BLaER1 (cell line): ENCODE data around the gene CKS1B.

ENCODE experiments used
- H3K27ac ChIP-seq: shearing (Covaris generic); formaldehyde crosslinking; 2 replicates; pipeline ENCODE4 v1.8.1; 2022
- H3K27me3 ChIP-seq: shearing (Covaris generic); formaldehyde crosslinking; 2 replicates; pipeline ENCODE4 v1.8.1; 2022
- H3K36me3 ChIP-seq: shearing (Covaris generic); formaldehyde crosslinking; 2 replicates; pipeline ENCODE4 v1.8.1; 2022
- H3K4me1 ChIP-seq: shearing (Covaris generic); formaldehyde crosslinking; 2 replicates; pipeline ENCODE4 v1.8.1; 2022
- H3K4me2 ChIP-seq: shearing (Covaris generic); formaldehyde crosslinking; 2 replicates; pipeline ENCODE4 v1.8.1; 2022
- H3K4me3 ChIP-seq: shearing (Covaris generic); formaldehyde crosslinking; 2 replicates; pipeline ENCODE4 v1.8.1; 2022
- H3K9ac ChIP-seq: shearing (Covaris generic); formaldehyde crosslinking; 2 replicates; pipeline ENCODE4 v1.8.1; 2022
- H3K9me3 ChIP-seq: shearing (Covaris generic); formaldehyde crosslinking; 2 replicates; pipeline ENCODE4 v1.8.1; 2022
- H4K20me1 ChIP-seq: shearing (Covaris generic); formaldehyde crosslinking; 2 replicates; pipeline ENCODE4 v1.8.1; 2022
- Cebpa-rat ChIP-seq: shearing (Covaris generic); IDR thresholded peaks from 2 replicates; pipeline ENCODE4 v1.8.1; 2022

CKS1B gene

GRCh38 chr1:154937988-154938386 is 36.5 kb upstream of the CKS1B start:
- H4K20me1 ChIP-seq = no peaks in the 10 kb centered on the region
- peak overlapping the region; percentile 98 for H3K27ac ChIP-seq
- peaks cover 75% of the 10 kb centered on the region for H3K4me1 ChIP-seq
- H3K4me2 ChIP-seq = peak overlapping the region; percentile 88
- H3K4me3 ChIP-seq = peak overlapping the region; percentile 76
- H3K9ac ChIP-seq = peak overlapping the region; percentile 94
- H3K36me3 ChIP-seq = no peaks in the 10 kb centered on the region
- no peaks in the 10 kb centered on the region for H3K9me3 ChIP-seq
- no peak for TF ChIP-seq Cebpa-rat
- H3K27me3 ChIP-seq = no peaks in the 10 kb centered on the region

GRCh38 chr1:154938604-154939399 is 35.7 kb upstream of the CKS1B start:
- Histone ChIP-seq H3K36me3 (no peaks in the 10 kb centered on the region), H3K9ac (0 out of 2 replicates have a peak overlapping the region, but pooled peaks have one; percentile 94), H4K20me1 (no peaks in the 10 kb centered on the region), H3K27me3 (no peaks in the 10 kb centered on the region), H3K9me3 (no peaks in the 10 kb centered on the region), H3K4me2 (peak overlapping the region; percentile 88), H3K4me1 (peaks cover 83% of the 10 kb centered on the region), H3K27ac (peak overlapping the region; percentile 98), H3K4me3 (no peak overlapping the region)
- TF ChIP-seq Cebpa-rat = no peak

DNA sequence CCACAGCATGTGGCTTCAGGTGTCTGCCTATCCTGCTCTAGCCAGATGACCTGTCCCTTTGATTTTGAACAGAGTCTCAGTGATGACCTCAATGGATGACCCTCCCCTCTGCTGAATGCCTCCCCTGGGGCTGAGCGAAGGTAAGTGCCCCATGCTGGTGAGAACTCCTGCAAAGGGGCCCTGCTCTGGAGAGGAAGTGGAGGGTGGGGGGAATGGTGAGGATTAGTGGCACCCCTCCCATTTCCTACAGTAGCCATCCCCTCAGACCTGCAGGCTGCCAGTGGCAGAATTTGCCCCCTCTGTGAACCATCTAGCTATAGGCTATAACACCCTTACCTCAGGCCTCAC is 34.3 kb upstream of the CKS1B start:
- Histone ChIP-seq H3K4me2 (peak overlapping the region; percentile 88), H3K4me3 (no peak overlapping the region), H3K27me3 (no peaks in the 10 kb centered on the region), H3K9ac (no peak overlapping the region), H3K36me3 (peaks cover 7% of the 10 kb centered on the region), H3K4me1 (peaks cover 89% of the 10 kb centered on the region), H4K20me1 (peaks cover 4% of the 10 kb centered on the region; the same call in 1 of the 2 replicates), H3K27ac (peak overlapping the region; percentile 86), H3K9me3 (no peaks in the 10 kb centered on the region)
- TF ChIP-seq Cebpa-rat = no peak

DNA sequence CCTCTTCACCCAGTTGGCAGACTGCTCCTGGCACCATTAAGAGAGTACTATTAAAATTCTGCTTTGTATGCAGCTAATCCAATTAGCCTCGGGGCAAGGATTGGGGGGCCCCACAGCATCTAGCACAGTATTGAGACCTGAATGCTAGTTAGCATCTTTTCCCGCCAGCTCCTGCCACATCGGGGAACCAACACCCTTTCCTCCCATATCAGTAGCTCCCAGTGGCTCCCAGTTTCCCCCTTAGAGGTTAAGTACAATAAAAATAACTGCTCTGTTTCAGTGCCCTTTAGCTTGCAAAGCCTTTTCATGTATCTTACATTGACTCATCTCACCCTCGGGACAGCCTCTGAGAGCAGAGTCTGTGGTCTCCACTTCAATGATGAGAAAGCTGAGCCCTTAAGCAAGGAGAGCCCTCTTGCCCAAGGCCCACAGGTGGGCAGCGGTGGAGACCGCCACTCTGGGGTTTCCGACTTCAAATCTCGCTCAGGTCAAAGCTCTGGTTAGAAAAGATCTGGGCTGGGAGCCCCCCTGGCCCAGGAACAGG is 33.8 kb upstream of the CKS1B start:
- Histone ChIP-seq H3K9ac (peak overlapping the region; percentile 57; the same call in 1 of the 2 replicates), H3K9me3 (no peaks in the 10 kb centered on the region), H3K36me3 (peaks cover 13% of the 10 kb centered on the region), H3K27ac (peak overlapping the region; percentile 86), H3K4me1 (peaks cover 89% of the 10 kb centered on the region), H4K20me1 (peaks cover 9% of the 10 kb centered on the region; the same call in 1 of the 2 replicates), H3K4me2 (peak overlapping the region; percentile 88), H3K4me3 (no peak overlapping the region), H3K27me3 (no peaks in the 10 kb centered on the region)
- no peak for TF ChIP-seq Cebpa-rat

GRCh38 chr1:154941333-154942013 is 33.0 kb upstream of the CKS1B start:
- H3K4me1 ChIP-seq = peaks cover 90% of the 10 kb centered on the region
- H3K4me2 ChIP-seq = peak overlapping the region; percentile 88
- no peaks in the 10 kb centered on the region for H3K27me3 ChIP-seq
- H3K9me3 ChIP-seq = no peaks in the 10 kb centered on the region
- H3K36me3 ChIP-seq = peaks cover 20% of the 10 kb centered on the region
- TF ChIP-seq Cebpa-rat = no peak
- H3K27ac ChIP-seq = peak overlapping the region; percentile 86
- H4K20me1 ChIP-seq = peaks cover 15% of the 10 kb centered on the region; the same call in 1 of the 2 replicates
- H3K9ac ChIP-seq = peak overlapping the region; percentile 57
- no peak overlapping the region; the same call in 1 of the 2 replicates for H3K4me3 ChIP-seq

- H4K20me1 ChIP-seq = peaks cover 36% of the 10 kb centered on the region
- no peaks in the 10 kb centered on the region for H3K27me3 ChIP-seq
- peaks cover 97% of the 10 kb centered on the region for H3K4me1 ChIP-seq
- H3K9ac ChIP-seq = peak overlapping the region; percentile 73; the same call in 1 of the 2 replicates
- peaks cover 41% of the 10 kb centered on the region for H3K36me3 ChIP-seq
- no peak overlapping the region for H3K4me3 ChIP-seq
- TF ChIP-seq Cebpa-rat = no peak
- H3K4me2 ChIP-seq = peak overlapping the region; percentile 88
- peak overlapping the region; percentile 86 for H3K27ac ChIP-seq
- H3K9me3 ChIP-seq = no peaks in the 10 kb centered on the region
These were observed 30.7 kb upstream of the CKS1B start for GRCh38 chr1:154943649-154944400.

DNA sequence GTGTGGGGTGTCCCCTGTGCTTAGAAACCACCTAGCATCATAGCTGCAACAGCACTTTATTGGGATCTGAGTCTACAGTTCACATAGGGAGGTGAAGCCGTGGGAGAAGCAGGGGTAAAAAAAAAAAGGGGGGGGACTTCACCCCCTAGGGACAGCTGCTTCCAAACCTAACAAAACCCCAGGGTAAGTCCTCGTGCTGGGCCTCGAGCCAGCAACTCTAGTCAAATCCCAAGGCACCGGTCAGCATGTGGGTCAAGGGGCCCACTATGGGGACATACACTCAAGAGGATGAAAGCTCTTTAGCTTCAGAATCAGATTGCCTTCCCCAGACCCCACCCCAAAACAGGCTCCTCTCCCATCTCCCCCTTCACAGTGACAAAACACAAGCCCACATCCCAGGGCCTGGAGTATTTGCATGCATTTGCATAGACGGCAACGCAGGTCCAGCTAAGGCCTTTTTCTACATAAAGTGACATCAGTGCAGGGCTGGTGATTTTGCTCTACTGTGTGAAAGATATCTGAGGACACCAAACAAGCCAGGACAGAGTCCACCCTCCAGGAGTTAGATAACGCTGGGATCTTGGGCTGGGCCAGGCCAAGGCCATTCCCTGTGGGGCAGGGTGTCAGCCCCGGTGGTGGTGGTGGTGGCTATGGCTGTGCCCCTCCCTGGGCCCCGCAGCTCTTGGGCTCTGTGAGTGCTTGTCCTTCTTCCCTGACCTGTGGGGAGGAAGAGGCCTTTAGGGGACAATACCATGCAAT is 29.9 kb upstream of the CKS1B start:
- Histone ChIP-seq H4K20me1 (peaks cover 41% of the 10 kb centered on the region), H3K4me1 (peaks cover 94% of the 10 kb centered on the region), H3K27me3 (no peaks in the 10 kb centered on the region), H3K36me3 (peaks cover 47% of the 10 kb centered on the region), H3K27ac (peak overlapping the region; percentile 86), H3K9ac (peak overlapping the region; percentile 73), H3K4me2 (peak overlapping the region; percentile 88), H3K9me3 (no peaks in the 10 kb centered on the region), H3K4me3 (no peak overlapping the region; the same call in 1 of the 2 replicates)
- TF ChIP-seq Cebpa-rat = no peak

DNA sequence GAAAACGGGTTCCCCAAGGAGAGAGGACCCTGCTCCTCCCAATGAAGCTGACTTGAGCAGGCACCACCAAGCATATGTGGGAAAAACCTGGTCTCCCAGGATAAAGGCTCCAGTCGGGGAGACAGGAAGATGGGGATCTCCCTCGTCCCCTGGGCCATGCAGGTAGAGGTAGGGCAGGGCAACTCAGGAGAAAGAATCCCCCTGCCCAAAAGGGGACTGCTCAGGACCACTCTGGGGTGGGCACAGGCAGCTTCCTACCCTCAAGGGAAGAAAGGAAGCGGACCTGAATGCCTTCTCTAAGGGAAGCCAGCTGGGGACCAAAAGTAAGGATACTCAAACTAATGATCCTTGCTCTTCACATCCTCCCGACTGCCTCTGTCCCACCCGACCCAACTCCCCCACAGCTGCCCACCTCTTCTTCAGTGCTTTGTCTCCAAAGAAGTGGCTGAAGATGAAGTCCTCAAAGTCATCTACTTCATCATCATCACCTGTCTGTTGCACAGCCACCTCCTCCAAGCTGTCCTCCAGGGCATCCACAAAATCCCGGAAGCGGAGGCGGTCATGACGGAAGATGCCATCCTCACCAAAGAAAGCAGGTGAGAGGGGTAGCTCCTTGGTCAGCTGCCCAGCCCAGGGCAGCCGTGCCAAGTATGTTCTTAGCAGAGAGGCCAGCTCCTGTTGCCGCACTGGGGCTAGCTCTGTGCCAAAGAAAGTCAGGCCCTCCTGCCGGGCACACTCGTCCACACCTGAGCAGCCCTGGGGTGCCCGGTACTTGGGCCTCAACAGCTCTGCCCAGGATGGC is 29.1 kb upstream of the CKS1B start:
- Histone ChIP-seq H3K4me1 (peaks cover 88% of the 10 kb centered on the region), H3K27me3 (no peaks in the 10 kb centered on the region), H3K27ac (peak overlapping the region; percentile 86), H4K20me1 (peaks cover 48% of the 10 kb centered on the region), H3K9ac (peak overlapping the region; percentile 73), H3K36me3 (peaks cover 54% of the 10 kb centered on the region), H3K9me3 (no peaks in the 10 kb centered on the region), H3K4me2 (peak overlapping the region; percentile 88), H3K4me3 (no peak overlapping the region; the same call in 1 of the 2 replicates)
- TF ChIP-seq Cebpa-rat = no peak
